ENCODE measurements around the gene TFR2.

GRCh38 chr7:100607111-100607510 is 34.2 kb downstream of the TFR2 start:
- TF ChIP-seq, protein P1, sequence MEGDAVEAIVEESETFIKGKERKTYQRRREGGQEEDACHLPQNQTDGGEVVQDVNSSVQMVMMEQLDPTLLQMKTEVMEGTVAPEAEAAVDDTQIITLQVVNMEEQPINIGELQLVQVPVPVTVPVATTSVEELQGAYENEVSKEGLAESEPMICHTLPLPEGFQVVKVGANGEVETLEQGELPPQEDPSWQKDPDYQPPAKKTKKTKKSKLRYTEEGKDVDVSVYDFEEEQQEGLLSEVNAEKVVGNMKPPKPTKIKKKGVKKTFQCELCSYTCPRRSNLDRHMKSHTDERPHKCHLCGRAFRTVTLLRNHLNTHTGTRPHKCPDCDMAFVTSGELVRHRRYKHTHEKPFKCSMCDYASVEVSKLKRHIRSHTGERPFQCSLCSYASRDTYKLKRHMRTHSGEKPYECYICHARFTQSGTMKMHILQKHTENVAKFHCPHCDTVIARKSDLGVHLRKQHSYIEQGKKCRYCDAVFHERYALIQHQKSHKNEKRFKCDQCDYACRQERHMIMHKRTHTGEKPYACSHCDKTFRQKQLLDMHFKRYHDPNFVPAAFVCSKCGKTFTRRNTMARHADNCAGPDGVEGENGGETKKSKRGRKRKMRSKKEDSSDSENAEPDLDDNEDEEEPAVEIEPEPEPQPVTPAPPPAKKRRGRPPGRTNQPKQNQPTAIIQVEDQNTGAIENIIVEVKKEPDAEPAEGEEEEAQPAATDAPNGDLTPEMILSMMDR (IDR thresholded peaks at IDR 0.05): no peak
- TF ChIP-seq POLR2A (IDR thresholded peaks at IDR 0.05): no peak

Measured in lower leg skin (tissue), 3 donors.